ENCODE measurements around the gene MYO3B. TPM values are rescaled to one million over a fixed set of nuclear protein-coding genes. Genes with fewer than 3 reads are reported as not detected.

Gene MYO3B
- total RNA-seq, 4 donors from 2014 or later: 0.09 to 9.1 TPM; not detected in 2

- no peak overlapping the region for H3K27ac ChIP-seq
- no peaks in the 10 kb centered on the region for H3K9me3 ChIP-seq
- no peaks in the 10 kb centered on the region for H3K4me1 ChIP-seq
- intact Hi-C loops (cut with DNase I; ENCODE audit: low total_unique reads): no loop called here
- H3K27me3 ChIP-seq: no peaks in the 10 kb centered on the region
- H3K4me3 ChIP-seq: no peak overlapping the region
- TF ChIP-seq CTCF (IDR thresholded peaks at IDR 0.05) (no peak), POLR2A (IDR thresholded peaks at IDR 0.05) (no peak)
- no peak for DNase-seq
- H3K36me3 ChIP-seq: no peaks in the 10 kb centered on the region
Measured at GRCh38 chr2:170162271-170162632, 15.7 kb upstream of the MYO3B start.

- Histone ChIP-seq H3K27me3 (no peaks in the 10 kb centered on the region), H3K27ac (no peak overlapping the region), H3K9me3 (no peaks in the 10 kb centered on the region), H3K36me3 (no peaks in the 10 kb centered on the region), H3K4me3 (no peak overlapping the region), H3K4me1 (no peaks in the 10 kb centered on the region)
- DNase-seq: no peak
- TF ChIP-seq POLR2A (IDR thresholded peaks at IDR 0.05): no peak
- intact Hi-C loops (cut with DNase I; ENCODE audit: low total_unique reads): no loop called here
Measured at GRCh38 chr2:170163411-170164065, 14.4 kb upstream of the MYO3B start.

- no peak for DNase-seq
Measured at GRCh38 chr2:170165129-170165528, 12.8 kb upstream of the MYO3B start.

GRCh38 chr2:170166735-170167134 is 11.2 kb upstream of the MYO3B start:
- intact Hi-C loops (cut with DNase I; ENCODE audit: low total_unique reads): no loop called here
- H3K36me3 ChIP-seq: no peaks in the 10 kb centered on the region

More at GRCh38 chr2:170165129-170165528, 12.8 kb upstream of the MYO3B start:
- intact Hi-C loops (cut with DNase I; ENCODE audit: low total_unique reads): no loop called here
- no peak for TF ChIP-seq CTCF (IDR thresholded peaks at IDR 0.05)
- TF ChIP-seq POLR2A (IDR thresholded peaks at IDR 0.05): no peak
- no peak overlapping the region for H3K27ac ChIP-seq
- H3K4me3 ChIP-seq: no peak overlapping the region
- H3K27me3 ChIP-seq: no peaks in the 10 kb centered on the region
- H3K9me3 ChIP-seq: no peaks in the 10 kb centered on the region
- no peaks in the 10 kb centered on the region for H3K4me1 ChIP-seq
- no peaks in the 10 kb centered on the region for H3K36me3 ChIP-seq

GRCh38 chr2:170170281-170171040 is 7.5 kb upstream of the MYO3B start:
- TF ChIP-seq CTCF (IDR thresholded peaks at IDR 0.05): no peak
- TF ChIP-seq POLR2A (IDR thresholded peaks at IDR 0.05): no peak
- no peak overlapping the region for H3K27ac ChIP-seq
- H3K36me3 ChIP-seq: no peaks in the 10 kb centered on the region
- intact Hi-C loops (cut with DNase I; ENCODE audit: low total_unique reads): no loop called here
- DNase-seq: no peak
- no peaks in the 10 kb centered on the region for H3K27me3 ChIP-seq
- H3K9me3 ChIP-seq: no peaks in the 10 kb centered on the region
- no peaks in the 10 kb centered on the region for H3K4me1 ChIP-seq
- no peak overlapping the region for H3K4me3 ChIP-seq

More at GRCh38 chr2:170166735-170167134, 11.2 kb upstream of the MYO3B start:
- no peak overlapping the region for H3K4me3 ChIP-seq
- H3K27ac ChIP-seq: no peak overlapping the region
- TF ChIP-seq CTCF (IDR thresholded peaks at IDR 0.05): no peak
- no peak for TF ChIP-seq POLR2A (IDR thresholded peaks at IDR 0.05)
- no peaks in the 10 kb centered on the region for H3K27me3 ChIP-seq
- no peak for DNase-seq
- no peaks in the 10 kb centered on the region for H3K4me1 ChIP-seq
- H3K9me3 ChIP-seq: no peaks in the 10 kb centered on the region

Data from uterus (tissue), 4 donors.